ENCODE results near the gene TMEM89. TPM values are rescaled to one million over a fixed set of nuclear protein-coding genes. Genes with fewer than 3 reads are reported as not detected.

The TMEM89 gene
- polyA plus RNA-seq, 1 donor (not counting 4 experiments of a cell fraction or from before 2014, with no cell fraction given), result not detected

DNA sequence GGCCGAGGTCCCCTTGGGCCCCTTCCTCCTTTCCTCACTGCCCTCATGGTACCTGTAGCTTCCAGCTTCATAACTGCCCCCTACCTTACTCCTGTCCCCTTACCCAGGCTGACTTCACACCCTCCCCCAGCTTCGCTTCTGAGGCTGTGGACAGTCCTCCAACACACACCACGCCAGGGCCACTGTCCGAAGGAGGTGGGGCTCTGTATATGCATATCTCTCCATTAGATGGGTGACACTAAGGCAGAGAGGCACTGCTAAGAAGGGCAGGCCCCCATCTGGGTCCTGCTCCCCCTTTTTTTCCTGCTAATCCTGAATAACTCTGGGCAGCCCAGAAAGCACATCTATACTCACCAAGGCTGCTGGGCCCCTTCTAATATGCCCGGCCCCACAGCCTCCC is 25.4 kb downstream of the TMEM89 start:
- peaks cover 84% of the 10 kb centered on the region for H3K4me1 ChIP-seq (ENCODE audit: control insufficient read depth, extremely low read depth, insufficient read depth, low read length)
- no peaks in the 10 kb centered on the region for H3K27me3 ChIP-seq (ENCODE audit: control insufficient read depth, extremely low read depth, insufficient read depth, low read length)
- H3K9ac ChIP-seq (ENCODE audit: control insufficient read depth, extremely low read depth, insufficient read depth, low read length), result peak overlapping the region; percentile 93
- peaks cover 39% of the 10 kb centered on the region for H3K79me2 ChIP-seq (ENCODE audit: control insufficient read depth, insufficient read depth, low read length)
- dilution Hi-C loops (cut with MboI; ENCODE audit: extremely low pct_ligation_motif_present, low sequenced_read_pairs), result no loop called here
- H3K36me3 ChIP-seq (ENCODE audit: control insufficient read depth in 2 of 2, extremely low read depth in 1 of 2, insufficient read depth in 2 of 2, low read length in 2 of 2), result peaks cover 24 to 45% of the 10 kb centered on the region in 2 experiments
- H4K20me1 ChIP-seq (ENCODE audit: control insufficient read depth, extremely low read depth, insufficient read depth, low read length), result peaks cover 12% of the 10 kb centered on the region
- H3K4me3 ChIP-seq (ENCODE audit: control insufficient read depth in 2 of 3, extremely low read depth in 1 of 3, insufficient read depth in 2 of 3, low read depth in 1 of 3, low read length in 3 of 3), result no peak overlapping the region
- FAIRE-seq (no peak), DNase-seq (ENCODE audit: low read depth, low spot score) (no peak)
- peaks cover 2% of the 10 kb centered on the region for H3K9me1 ChIP-seq (ENCODE audit: control insufficient read depth, extremely low read depth, insufficient read depth, low read length)
- TF ChIP-seq, protein P1, sequence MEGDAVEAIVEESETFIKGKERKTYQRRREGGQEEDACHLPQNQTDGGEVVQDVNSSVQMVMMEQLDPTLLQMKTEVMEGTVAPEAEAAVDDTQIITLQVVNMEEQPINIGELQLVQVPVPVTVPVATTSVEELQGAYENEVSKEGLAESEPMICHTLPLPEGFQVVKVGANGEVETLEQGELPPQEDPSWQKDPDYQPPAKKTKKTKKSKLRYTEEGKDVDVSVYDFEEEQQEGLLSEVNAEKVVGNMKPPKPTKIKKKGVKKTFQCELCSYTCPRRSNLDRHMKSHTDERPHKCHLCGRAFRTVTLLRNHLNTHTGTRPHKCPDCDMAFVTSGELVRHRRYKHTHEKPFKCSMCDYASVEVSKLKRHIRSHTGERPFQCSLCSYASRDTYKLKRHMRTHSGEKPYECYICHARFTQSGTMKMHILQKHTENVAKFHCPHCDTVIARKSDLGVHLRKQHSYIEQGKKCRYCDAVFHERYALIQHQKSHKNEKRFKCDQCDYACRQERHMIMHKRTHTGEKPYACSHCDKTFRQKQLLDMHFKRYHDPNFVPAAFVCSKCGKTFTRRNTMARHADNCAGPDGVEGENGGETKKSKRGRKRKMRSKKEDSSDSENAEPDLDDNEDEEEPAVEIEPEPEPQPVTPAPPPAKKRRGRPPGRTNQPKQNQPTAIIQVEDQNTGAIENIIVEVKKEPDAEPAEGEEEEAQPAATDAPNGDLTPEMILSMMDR (optimal IDR thresholded peaks at IDR 0.05 in 1 of 3, IDR thresholded peaks at IDR 0.05 in 1 of 3, conservative IDR thresholded peaks at IDR 0.05 in 1 of 3; ENCODE audit: extremely low read depth in 1 of 3, insufficient read depth in 2 of 3, low read length in 3 of 3), result no peak
- TF ChIP-seq EZH2 (IDR thresholded peaks at IDR 0.05; ENCODE audit: low read length), result no peak
- no peaks in the 10 kb centered on the region for H3K9me3 ChIP-seq (ENCODE audit: control insufficient read depth, low read depth, low read length)
- H3K4me2 ChIP-seq (ENCODE audit: control insufficient read depth, extremely low read depth, insufficient read depth, low read depth, low read length), result peak overlapping the region; percentile 98
- peak overlapping the region; percentile 98 for H3K27ac ChIP-seq (ENCODE audit: control insufficient read depth, insufficient read depth, low read length)
- H2AFZ ChIP-seq (ENCODE audit: control insufficient read depth, low read length), result no peak overlapping the region

DNA sequence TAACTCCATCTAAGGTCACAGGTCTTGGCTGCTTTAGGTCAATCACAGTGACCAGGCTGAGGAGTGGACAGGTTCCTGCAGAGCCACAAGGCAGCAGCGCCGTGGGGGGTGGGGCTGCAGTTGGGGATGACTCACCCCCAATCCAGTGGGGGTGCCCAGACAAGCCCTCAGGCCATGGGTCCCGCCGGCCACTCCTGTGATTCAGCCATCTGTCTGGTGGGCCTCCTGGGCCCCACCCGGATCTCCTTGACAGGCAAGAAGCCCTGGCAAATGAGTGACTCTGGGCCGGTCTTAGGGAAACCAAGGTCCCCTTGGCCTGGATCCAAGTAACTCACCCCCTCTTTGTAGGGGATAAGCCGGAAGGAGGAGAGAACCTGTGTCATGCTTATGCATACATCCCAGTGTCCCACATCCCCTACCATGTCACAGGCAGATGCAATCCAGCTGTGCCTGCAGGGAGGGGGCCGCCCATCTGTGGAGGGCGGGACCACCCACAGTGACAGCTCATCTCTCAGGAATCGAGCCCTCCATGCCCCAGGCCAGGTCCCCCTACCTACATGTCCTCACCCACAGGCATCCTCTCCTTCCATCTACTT is 25.9 kb downstream of the TMEM89 start:
- Histone ChIP-seq H3K36me3 (ENCODE audit: control insufficient read depth in 2 of 2, extremely low read depth in 1 of 2, insufficient read depth in 2 of 2, low read length in 2 of 2) (peaks cover 25 to 45% of the 10 kb centered on the region in 2 experiments), H3K9me1 (ENCODE audit: control insufficient read depth, extremely low read depth, insufficient read depth, low read length) (peaks cover 2% of the 10 kb centered on the region), H3K9me3 (ENCODE audit: control insufficient read depth, low read depth, low read length) (no peaks in the 10 kb centered on the region), H3K27ac (ENCODE audit: control insufficient read depth, insufficient read depth, low read length) (peak overlapping the region; percentile 98), H3K4me1 (ENCODE audit: control insufficient read depth, extremely low read depth, insufficient read depth, low read length) (peaks cover 81% of the 10 kb centered on the region), H2AFZ (ENCODE audit: control insufficient read depth, low read length) (no peak overlapping the region), H3K9ac (ENCODE audit: control insufficient read depth, extremely low read depth, insufficient read depth, low read length) (peak overlapping the region; percentile 93), H3K4me3 (ENCODE audit: control insufficient read depth in 2 of 3, extremely low read depth in 1 of 3, insufficient read depth in 2 of 3, low read depth in 1 of 3, low read length in 3 of 3) (peak overlapping the region; percentile 60 to 95 (median 91)), H3K4me2 (ENCODE audit: control insufficient read depth, extremely low read depth, insufficient read depth, low read depth, low read length) (peak overlapping the region; percentile 98), H3K79me2 (ENCODE audit: control insufficient read depth, insufficient read depth, low read length) (peaks cover 45% of the 10 kb centered on the region), H3K27me3 (ENCODE audit: control insufficient read depth, extremely low read depth, insufficient read depth, low read length) (no peaks in the 10 kb centered on the region), H4K20me1 (ENCODE audit: control insufficient read depth, extremely low read depth, insufficient read depth, low read length) (peaks cover 12% of the 10 kb centered on the region)
- FAIRE-seq, result peak; percentile 96
- peak; percentile 100 for DNase-seq (ENCODE audit: low read depth, low spot score)
- dilution Hi-C loops (cut with MboI; ENCODE audit: extremely low pct_ligation_motif_present, low sequenced_read_pairs), result no loop called here
- TF ChIP-seq, protein P1 (optimal IDR thresholded peaks at IDR 0.05 in 1 of 3, IDR thresholded peaks at IDR 0.05 in 1 of 3, conservative IDR thresholded peaks at IDR 0.05 in 1 of 3; ENCODE audit: extremely low read depth in 1 of 3, insufficient read depth in 2 of 3, low read length in 3 of 3), result no peak
- no peak for TF ChIP-seq EZH2 (IDR thresholded peaks at IDR 0.05; ENCODE audit: low read length)
